Breast epithelium (tissue), 3 donors: ENCODE data around the gene ZNF43.

Experiments used
- CTCF ChIP-seq, 3 donors: fragments of 450-650 bp; IDR thresholded peaks; one replicate each; pipeline ENCODE4 v1.5.1; 2016 to 2017; ENCODE audit warnings: antibody characterized with exemption in 3 of 3, mild to moderate bottlenecking in 3 of 3, moderate library complexity in 3 of 3
- POLR2AphosphoS5 ChIP-seq, 3 donors: sonication (generic); formaldehyde crosslinking; IDR thresholded peaks; one replicate each; pipeline ENCODE4 v1.6.1; 2017; ENCODE audit warnings: antibody characterized with exemption in 3 of 3

- TF ChIP-seq CTCF (IDR thresholded peaks at IDR 0.05) (no peak), POLR2AphosphoS5 (IDR thresholded peaks at IDR 0.05) (no peak)
Observed at GRCh38 chr19:21839976-21840375, 4.0 kb upstream of the ZNF43 start.
